K562 (cell line): ENCODE measurements around the gene DNAJC6. TPM values are rescaled to one million over a fixed set of nuclear protein-coding genes. Genes with fewer than 3 reads are reported as not detected.

Source experiments
- BACH1 ChIP-seq: fragments of 200-800 bp; sonication (Bioruptor generic); IDR thresholded peaks from 2 replicates; pipeline ENCODE4 v1.6.1; 2016; ENCODE audit warnings: missing genetic modification characterization, missing compliant biosample characterization
- CTBP1 ChIP-seq: fragments of 450-650 bp; IDR thresholded peaks from 2 replicates; pipeline ENCODE4 v1.6.1; 2016; ENCODE audit warnings: borderline replicate concordance
- FOXM1 ChIP-seq, 2 experiments: fragments of 450-650 bp in 1 of 2; sonication (generic) in 1 of 2; formaldehyde crosslinking in 1 of 2; IDR thresholded peaks; 2 replicates each; pipeline versions ENCODE4 v1.6.1 to v1.9.0; 2017 to 2022; ENCODE audit warnings: low read depth in 2 of 2, mild to moderate bottlenecking in 2 of 2, missing genetic modification reagents in 1 of 2, moderate library complexity in 1 of 2
- GATA2 ChIP-seq: sonication (generic); formaldehyde crosslinking; IDR thresholded peaks from 2 replicates; pipeline ENCODE4 v1.4.0; 2020; ENCODE audit warnings: mild to moderate bottlenecking, missing genetic modification reagents
- HEY1 ChIP-seq: fragments of 250-450 bp; sonication (Bioruptor Pico); IDR thresholded peaks from 2 replicates; pipeline ENCODE4 v1.5.0; 2020; ENCODE audit warnings: mild to moderate bottlenecking, moderate library complexity, borderline replicate concordance
- L3MBTL2 ChIP-seq: fragments of 450-650 bp; IDR thresholded peaks from 2 replicates; pipeline ENCODE4 v1.6.1; 2016; ENCODE audit warnings: mild to moderate bottlenecking, moderate library complexity
- LEF1 ChIP-seq: fragments of 450-650 bp; IDR thresholded peaks from 2 replicates; pipeline ENCODE4 v1.6.1; 2016; ENCODE audit warnings: mild to moderate bottlenecking
- MBD2 ChIP-seq: sonication (generic); IDR thresholded peaks from 2 replicates; pipeline ENCODE4 v1.6.1; 2016; ENCODE audit warnings: low read depth, borderline replicate concordance
- MCM5 ChIP-seq: fragments of 450-650 bp; IDR thresholded peaks from 2 replicates; pipeline ENCODE4 v1.6.1; 2016; ENCODE audit warnings: low read depth
- NBN ChIP-seq: fragments of 450-650 bp; IDR thresholded peaks from 2 replicates; pipeline ENCODE4 v1.6.1; 2016; ENCODE audit warnings: low read depth, mild to moderate bottlenecking
- NONO ChIP-seq, 2 experiments: fragments of 200-400 bp in 1 of 2; fragments of 450-650 bp in 1 of 2; formaldehyde crosslinking in 1 of 2; IDR thresholded peaks; 2 replicates each; pipeline ENCODE4 v1.6.1; 2017; ENCODE audit warnings: low read depth in 2 of 2, mild to moderate bottlenecking in 2 of 2, moderate library complexity in 2 of 2, low read length in 1 of 2
- PCBP1 ChIP-seq: fragments of 200-400 bp; formaldehyde crosslinking; IDR thresholded peaks from 2 replicates; pipeline ENCODE4 v1.6.1; 2018; ENCODE audit warnings: mild to moderate bottlenecking, low read depth, low read length; ENCODE audit not compliant: poor library complexity, severe bottlenecking
- POU5F1 ChIP-seq: fragments of 150-350 bp; IDR thresholded peaks from 2 replicates; pipeline ENCODE4 v1.6.1; 2014; ENCODE audit warnings: borderline replicate concordance, low read length, low read depth, mild to moderate bottlenecking; ENCODE audit not compliant: partially characterized antibody
- SPI1 ChIP-seq: IDR thresholded peaks from 2 replicates; pipeline ENCODE4 v1.6.1; 2011; ENCODE audit warnings: low read depth, low read length, control low read depth, borderline replicate concordance
- TBL1XR1 ChIP-seq, 2 experiments: IDR thresholded peaks; 2 replicates each; pipeline ENCODE4 v1.6.1; 2012; ENCODE audit warnings: improper control_type of control experiment in 2 of 2, low read length in 2 of 2, mild to moderate bottlenecking in 1 of 2
- ZBTB7A ChIP-seq: IDR thresholded peaks from 2 replicates; pipeline ENCODE4 v1.6.1; 2011; ENCODE audit warnings: low read depth, mild to moderate bottlenecking, low read length, moderate library complexity, borderline replicate concordance; ENCODE audit not compliant: control insufficient read depth
- ZNF280B ChIP-seq: fragments of 250-450 bp; sonication (Bioruptor Pico); IDR thresholded peaks from 2 replicates; pipeline ENCODE4 v1.5.1; 2021; ENCODE audit warnings: mild to moderate bottlenecking
- ZNF589 ChIP-seq: fragments of 200-800 bp; sonication (Bioruptor generic); IDR thresholded peaks from 2 replicates; pipeline ENCODE4 v1.6.1; 2016; ENCODE audit warnings: low read depth, missing genetic modification characterization, missing compliant biosample characterization
- ZNF639 ChIP-seq, 2 experiments: fragments of 200-800 bp in 1 of 2; sonication (Bioruptor generic) in 1 of 2; sonication (generic) in 1 of 2; formaldehyde crosslinking in 1 of 2; IDR thresholded peaks in 1 of 2; conservative IDR thresholded peaks in 1 of 2; 2 replicates each; pipeline versions ENCODE4 v1.5.0 to v1.6.1; 2016 to 2020; ENCODE audit warnings: missing compliant biosample characterization in 1 of 2, missing genetic modification characterization in 1 of 2, missing genetic modification reagents in 1 of 2
- ZNF830 ChIP-seq: fragments of 250-450 bp; sonication (Bioruptor Pico); IDR thresholded peaks from 2 replicates; pipeline ENCODE4 v1.5.0; 2021; ENCODE audit warnings: mild to moderate bottlenecking
- polyA plus RNA-seq, 8 experiments: library from polyadenylated mRNA; depleted of rRNA in 4 of 8; stranded (reverse) in 5 of 8; unstranded in 3 of 8; fragments of >200 nt; fragmentation: Nextera tagmentation in 2 of 8; fragmentation: Illumina TruSeq in 1 of 8; extraction: Ambion mirVana in 2 of 8; extraction: Trizol in 1 of 8; gene quantifications; 2 replicates each; pipeline versions ENCODE4 v1.2.1 to v1.2.3, GENCODE V29; 2011 to 2014; ENCODE audit warnings: inconsistent platforms in 1 of 8, missing spikeins in 1 of 8
- total RNA-seq, 7 experiments: library from RNA; depleted of rRNA in 6 of 7; stranded (reverse); fragments of >200 nt in 6 of 7; fragmentation: Illumina TruSeq in 2 of 7; extraction: Trizol in 2 of 7; gene quantifications; 2 replicates each; pipeline versions ENCODE4 v1.2.1 to v1.2.3, GENCODE V29; 2011 to 2021; ENCODE audit warnings: low replicate concordance in 1 of 7
- TF ChIP-seq, protein P1 (sequence below), 2 experiments: IDR thresholded peaks in 1 of 2; conservative IDR thresholded peaks in 1 of 2; 2 replicates each; pipeline ENCODE4 v1.6.1; 2016; ENCODE audit warnings: low read depth in 2 of 2, mild to moderate bottlenecking in 1 of 2, missing compliant biosample characterization in 1 of 2, missing genetic modification characterization in 1 of 2, moderate library complexity in 1 of 2

DNAJC6 gene
- total and polyA plus RNA-seq, 9 of the 15 experiments (the other 6 are each of a cell fraction or from before 2014, with no cell fraction given), result 6.7 to 78.7 (median 28.0) TPM

DNA sequence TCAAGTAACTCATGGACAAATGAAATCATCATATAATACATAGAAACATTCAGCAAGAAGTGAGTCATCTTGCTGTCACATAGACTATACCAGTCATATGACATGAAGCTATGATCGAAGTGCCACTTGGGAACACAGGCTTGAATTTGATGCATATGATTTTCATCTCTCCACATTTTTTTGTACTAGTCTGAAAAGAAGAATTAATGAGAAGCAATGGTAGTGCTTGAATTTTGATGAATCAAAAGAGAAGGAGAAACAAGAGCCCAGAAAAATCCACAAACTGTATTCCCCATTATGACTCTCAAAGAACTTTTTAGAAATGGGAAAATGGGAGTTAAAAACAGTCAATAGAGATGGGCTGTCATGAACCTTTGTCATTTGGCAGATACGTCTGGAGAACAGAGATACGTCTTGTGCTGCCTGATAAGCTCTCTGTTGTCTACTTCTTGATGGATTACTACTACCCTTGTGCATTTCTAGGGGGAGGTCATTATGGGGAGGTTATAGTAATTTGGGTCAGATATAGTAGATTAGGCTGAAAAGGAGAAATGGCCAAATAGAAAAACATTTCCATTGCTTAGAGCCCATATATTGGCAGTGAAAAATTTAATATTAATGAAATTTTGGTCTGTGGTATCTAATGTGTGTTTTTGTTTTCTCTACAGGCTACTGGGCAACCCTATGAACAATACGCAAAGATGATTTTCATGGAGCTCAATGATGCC lies 103.1 kb downstream of the DNAJC6 start (continued):
- TF ChIP-seq, protein P1, sequence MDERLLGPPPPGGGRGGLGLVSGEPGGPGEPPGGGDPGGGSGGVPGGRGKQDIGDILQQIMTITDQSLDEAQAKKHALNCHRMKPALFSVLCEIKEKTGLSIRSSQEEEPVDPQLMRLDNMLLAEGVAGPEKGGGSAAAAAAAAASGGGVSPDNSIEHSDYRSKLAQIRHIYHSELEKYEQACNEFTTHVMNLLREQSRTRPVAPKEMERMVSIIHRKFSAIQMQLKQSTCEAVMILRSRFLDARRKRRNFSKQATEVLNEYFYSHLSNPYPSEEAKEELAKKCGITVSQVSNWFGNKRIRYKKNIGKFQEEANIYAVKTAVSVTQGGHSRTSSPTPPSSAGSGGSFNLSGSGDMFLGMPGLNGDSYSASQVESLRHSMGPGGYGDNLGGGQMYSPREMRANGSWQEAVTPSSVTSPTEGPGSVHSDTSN (CRISPR knock-in tag; IDR thresholded peaks at IDR 0.05; ENCODE audit: low read depth), result no peak; the same call in none of the 2 replicates
- TF ChIP-seq, protein P1 (tag; conservative IDR thresholded peaks at IDR 0.05; ENCODE audit: low read depth), result peak; percentile 99
- TF ChIP-seq NBN, result peak; percentile 95
- peak; percentile 72 for TF ChIP-seq L3MBTL2
- no peak for TF ChIP-seq PCBP1
- peak in 1 of 2 experiments; percentile 93; a peak in 2 of 4 replicates for TF ChIP-seq NONO (IDR thresholded peaks at IDR 0.05; ENCODE audit: low read depth in 2 of 2, low read length in 1 of 2)
- peak; percentile 69 to 96; a peak in 3 of 4 replicates for TF ChIP-seq TBL1XR1 (IDR thresholded peaks at IDR 0.05; ENCODE audit: low read length in 2 of 2)
- TF ChIP-seq ZNF589 (CRISPR knock-in tag), result peak; percentile 77; the same call in 1 of the 2 replicates
- no peak for TF ChIP-seq POU5F1
- peak; percentile 99 for TF ChIP-seq LEF1
- peak; percentile 94 for TF ChIP-seq GATA2 (CRISPR knock-in tag)
- no peak for TF ChIP-seq ZBTB7A
- no peak for TF ChIP-seq MCM5
- peak; percentile 84 for TF ChIP-seq CTBP1
- no peak for TF ChIP-seq ZNF830
- peak in 1 of 2 experiments; percentile 94; a peak in 2 of 4 replicates for TF ChIP-seq ZNF639 (CRISPR knock-in tag; conservative IDR thresholded peaks at IDR 0.05 in 1 of 2, IDR thresholded peaks at IDR 0.05 in 1 of 2)
- TF ChIP-seq HEY1 (CRISPR knock-in tag), result peak; percentile 86; the same call in 1 of the 2 replicates
- TF ChIP-seq MBD2, result peak; percentile 84
- peak; percentile 97 for TF ChIP-seq FOXM1 (IDR thresholded peaks at IDR 0.05; ENCODE audit: low read depth)
- TF ChIP-seq FOXM1 (CRISPR knock-in tag; IDR thresholded peaks at IDR 0.05; ENCODE audit: low read depth), result no peak
- TF ChIP-seq ZNF280B (CRISPR knock-in tag), result no peak
- TF ChIP-seq BACH1, result no peak
- peak; percentile 42; the same call in 1 of the 2 replicates for TF ChIP-seq SPI1
